MCF 10A (cell line): Measurements from ENCODE around the gene OSBPL9. TPM values are rescaled to one million over a fixed set of nuclear protein-coding genes. Genes with fewer than 3 reads are reported as not detected.

Experiments
- BruUV-seq: library from RNA; stranded (reverse); fragments of 400-500 nt; replicated peaks from 2 replicates; lab custom pipeline; 2021; lab: Mats Ljungman, UMichigan
- CTCF ChIA-PET: fragments of 300-600 bp; sonication (Branson Sonifier 250); formaldehyde crosslinking; extraction: SDS; loops from one replicate; lab custom pipeline; 2021; ENCODE audit warnings: antibody characterized with exemption, inconsistent platforms; lab: Yijun Ruan, JAX
- POLR2A ChIA-PET: fragments of 300-600, 350-650 bp; sonication (Branson Sonifier 250); formaldehyde crosslinking; extraction: SDS; loops from one replicate; lab custom pipeline; 2020; ENCODE audit warnings: antibody characterized with exemption, inconsistent platforms; lab: Yijun Ruan, JAX
- DNase-seq: peaks from one replicate; pipeline ENCODE4 v3.0.0-alpha.2; 2018; ENCODE audit not compliant: unreplicated experiment
- H3K27ac Mint-ChIP-seq: one replicate; pipeline ENCODE4 v1.8.0; 2022; ENCODE audit warnings: mild to moderate bottlenecking, low read depth, mixed read lengths; ENCODE audit not compliant: unreplicated experiment
- H3K27me3 Mint-ChIP-seq: one replicate; pipeline ENCODE4 v1.8.0; 2022; ENCODE audit warnings: mixed read lengths; ENCODE audit not compliant: insufficient read depth, unreplicated experiment
- H3K36me3 Mint-ChIP-seq: one replicate; pipeline ENCODE4 v1.8.0; 2022; ENCODE audit warnings: mild to moderate bottlenecking, moderate library complexity, mixed read lengths; ENCODE audit not compliant: insufficient read depth, unreplicated experiment
- H3K4me1 Mint-ChIP-seq: one replicate; pipeline ENCODE4 v1.8.0; 2022; ENCODE audit warnings: mixed read lengths; ENCODE audit not compliant: insufficient read depth, unreplicated experiment
- H3K4me3 Mint-ChIP-seq: one replicate; pipeline ENCODE4 v1.8.0; 2022; ENCODE audit warnings: mild to moderate bottlenecking, moderate library complexity, mixed read lengths; ENCODE audit not compliant: unreplicated experiment
- H3K9me3 Mint-ChIP-seq: one replicate; pipeline ENCODE4 v1.8.0; 2022; ENCODE audit warnings: mixed read lengths; ENCODE audit not compliant: unreplicated experiment
- intact Hi-C: fragments of 100-400 bp; cut with micrococcal nuclease; formaldehyde crosslinking; loops from 2 replicates; pipeline ENCODE4 v1.14.1; 2022
- total RNA-seq: library from RNA; stranded (reverse); gene quantifications from 2 replicates; pipeline ENCODE4 v1.2.3, GENCODE V29; 2022
- TF ChIP-seq, protein P1 (sequence below): fragments of 200-600 bp; IDR thresholded peaks from one replicate; pipeline ENCODE4 v1.8.0; 2022; ENCODE audit warnings: antibody characterized with exemption, mild to moderate bottlenecking; ENCODE audit not compliant: unreplicated experiment

The OSBPL9 gene
- total RNA-seq, 1 experiment from 2014 or later, result 51.7 TPM

DNA sequence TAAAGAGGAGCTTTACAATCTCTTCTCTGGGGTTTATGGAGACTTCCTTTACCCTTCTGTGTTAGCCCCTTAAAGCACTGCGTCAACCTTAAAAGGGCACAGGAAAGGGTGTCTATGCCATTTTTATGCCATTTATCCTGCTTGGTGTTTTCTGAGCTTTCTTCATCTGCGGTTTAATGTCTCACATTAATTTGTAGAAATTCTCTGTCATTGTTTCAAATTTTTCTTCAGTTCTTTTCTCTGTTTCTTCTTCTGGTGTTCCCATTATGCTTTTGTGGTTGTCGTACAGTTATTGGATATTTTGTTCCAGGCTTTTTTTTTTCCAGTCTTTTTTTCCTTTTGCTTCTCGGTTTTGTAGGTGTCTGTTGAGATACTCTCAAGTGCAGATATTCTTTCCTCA is 107.9 kb downstream of the OSBPL9 start:
- peaks cover 6% of the 10 kb centered on the region for H3K36me3 Mint-ChIP-seq
- no peak for DNase-seq
- H3K27me3 Mint-ChIP-seq, result no peaks in the 10 kb centered on the region
- ChIA-PET CTCF (interaction anchor here (0.7 to 0.8 kb wide), 2 partner anchors 16 to 44 kb away, joined by 3 read pairs; no protein-coding TSS in a partner anchor), POLR2A (interaction anchor here (0.8 kb wide), 1 partner anchor 35 kb away, joined by 6 read pairs; no protein-coding TSS in a partner anchor)
- TF ChIP-seq, protein P1, sequence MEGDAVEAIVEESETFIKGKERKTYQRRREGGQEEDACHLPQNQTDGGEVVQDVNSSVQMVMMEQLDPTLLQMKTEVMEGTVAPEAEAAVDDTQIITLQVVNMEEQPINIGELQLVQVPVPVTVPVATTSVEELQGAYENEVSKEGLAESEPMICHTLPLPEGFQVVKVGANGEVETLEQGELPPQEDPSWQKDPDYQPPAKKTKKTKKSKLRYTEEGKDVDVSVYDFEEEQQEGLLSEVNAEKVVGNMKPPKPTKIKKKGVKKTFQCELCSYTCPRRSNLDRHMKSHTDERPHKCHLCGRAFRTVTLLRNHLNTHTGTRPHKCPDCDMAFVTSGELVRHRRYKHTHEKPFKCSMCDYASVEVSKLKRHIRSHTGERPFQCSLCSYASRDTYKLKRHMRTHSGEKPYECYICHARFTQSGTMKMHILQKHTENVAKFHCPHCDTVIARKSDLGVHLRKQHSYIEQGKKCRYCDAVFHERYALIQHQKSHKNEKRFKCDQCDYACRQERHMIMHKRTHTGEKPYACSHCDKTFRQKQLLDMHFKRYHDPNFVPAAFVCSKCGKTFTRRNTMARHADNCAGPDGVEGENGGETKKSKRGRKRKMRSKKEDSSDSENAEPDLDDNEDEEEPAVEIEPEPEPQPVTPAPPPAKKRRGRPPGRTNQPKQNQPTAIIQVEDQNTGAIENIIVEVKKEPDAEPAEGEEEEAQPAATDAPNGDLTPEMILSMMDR, result no peak
- intact Hi-C loops, result no loop called here
- H3K4me3 Mint-ChIP-seq, result no peak overlapping the region
- H3K27ac Mint-ChIP-seq, result no peak overlapping the region
- H3K4me1 Mint-ChIP-seq, result peaks cover 9% of the 10 kb centered on the region
- no peaks in the 10 kb centered on the region for H3K9me3 Mint-ChIP-seq
- BruUV-seq, result no TSS peak

GRCh38 chr1:51726051-51726450 is 109.2 kb downstream of the OSBPL9 start:
- Mint-ChIP-seq H3K27ac (no peak overlapping the region), H3K9me3 (no peaks in the 10 kb centered on the region), H3K4me1 (peaks cover 13% of the 10 kb centered on the region), H3K27me3 (no peaks in the 10 kb centered on the region), H3K4me3 (no peak overlapping the region), H3K36me3 (peaks cover 10% of the 10 kb centered on the region)
- CTCF ChIA-PET, result interaction anchor here (1.6 kb wide), 1 partner anchor 43 kb away, joined by 5 read pairs; no protein-coding TSS in a partner anchor
- no peak for DNase-seq
- POLR2A ChIA-PET, result interaction anchor here (0.7 to 9.1 kb wide), 3 partner anchors 37 to 109 kb away, joined by 3 to 92 read pairs (median 4); no protein-coding TSS in a partner anchor
- no TSS peak for BruUV-seq
- TF ChIP-seq, protein P1, result no peak
- intact Hi-C loops, result no loop called here

GRCh38 chr1:51726544-51727225 is 109.8 kb downstream of the OSBPL9 start:
- intact Hi-C loops, result no loop called here
- H3K4me3 Mint-ChIP-seq, result no peak overlapping the region
- no peak overlapping the region for H3K27ac Mint-ChIP-seq
- no peaks in the 10 kb centered on the region for H3K27me3 Mint-ChIP-seq
- POLR2A ChIA-PET, result interaction anchor here (0.7 to 9.1 kb wide), 5 partner anchors 11 to 109 kb away, joined by 3 to 92 read pairs (median 17); no protein-coding TSS in a partner anchor
- TF ChIP-seq, protein P1, result no peak
- peaks cover 13% of the 10 kb centered on the region for H3K4me1 Mint-ChIP-seq
- DNase-seq, result no peak
- H3K36me3 Mint-ChIP-seq, result peaks cover 10% of the 10 kb centered on the region
- CTCF ChIA-PET, result interaction anchor here (1.6 kb wide), 1 partner anchor 42 kb away, joined by 5 read pairs; no protein-coding TSS in a partner anchor
- no TSS peak for BruUV-seq
- H3K9me3 Mint-ChIP-seq, result no peaks in the 10 kb centered on the region

- H3K36me3 Mint-ChIP-seq, result peaks cover 10% of the 10 kb centered on the region
Observed at GRCh38 chr1:51727366-51727765, 110.5 kb downstream of the OSBPL9 start.

More at GRCh38 chr1:51727366-51727765, 110.5 kb downstream of the OSBPL9 start:
- POLR2A ChIA-PET, result interaction anchor here (0.7 to 9.1 kb wide), 9 partner anchors 10 to 110 kb away, joined by 3 to 92 read pairs (median 3); no protein-coding TSS in a partner anchor
- Mint-ChIP-seq H3K27ac (no peak overlapping the region), H3K4me1 (peaks cover 16% of the 10 kb centered on the region), H3K9me3 (no peaks in the 10 kb centered on the region), H3K27me3 (no peaks in the 10 kb centered on the region), H3K4me3 (no peak overlapping the region)
- no TSS peak for BruUV-seq
- intact Hi-C loops, result no loop called here
- no peak for DNase-seq
- CTCF ChIA-PET, result interaction anchor here (0.6 to 1.6 kb wide), 4 partner anchors 11 to 790 kb away, joined by 3 to 6 read pairs (median 4); no protein-coding TSS in a partner anchor
- TF ChIP-seq, protein P1, result no peak
